ENCODE data around the gene PDE11A.

GRCh38 chr2:177618255-177619253 is 454.0 kb downstream of the PDE11A start:
- TF ChIP-seq POLR2A (IDR thresholded peaks at IDR 0.05; ENCODE audit: low read length) (peak; percentile 50), GATA1 (IDR thresholded peaks at IDR 0.05; ENCODE audit: low read depth, low read length) (no peak)
